C4-2B (cell line): ENCODE measurements around the gene RNF40.

Experiments
- CTCF ChIP-seq: fragments of 450-650 bp; conservative IDR thresholded peaks from 2 replicates; pipeline ENCODE4 v1.5.1; 2017; ENCODE audit warnings: mild to moderate bottlenecking
- ZFX ChIP-seq: fragments of 450-650 bp; IDR thresholded peaks from 2 replicates; pipeline ENCODE4 v1.6.1; 2017

DNA sequence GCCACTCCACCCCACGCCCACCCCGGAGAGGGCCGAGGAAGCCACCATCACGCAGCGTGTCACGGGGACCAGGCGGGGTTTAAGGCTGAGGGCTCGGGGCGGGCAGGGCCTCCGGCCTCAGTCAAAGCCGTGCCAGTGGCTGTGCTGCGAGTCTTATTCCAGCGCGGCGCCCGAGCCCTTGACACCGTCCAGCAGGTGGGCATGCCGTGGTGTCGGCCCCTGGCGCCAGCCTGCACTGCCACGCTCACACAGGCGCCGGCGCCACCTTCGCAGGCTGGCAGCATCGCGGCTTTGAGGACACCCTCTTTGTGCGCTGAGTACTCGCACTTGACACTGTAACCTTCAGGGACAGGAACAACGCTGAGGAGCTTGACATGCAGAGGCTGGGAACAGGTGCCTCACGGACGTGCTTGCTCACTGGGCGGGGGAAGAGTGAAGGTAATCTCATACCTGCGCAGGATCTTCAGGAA, 58.9 kb downstream of the RNF40 start:
- TF ChIP-seq CTCF = no peak
- no peak for TF ChIP-seq ZFX
